Liver (tissue), 3 donors: ENCODE data around the gene CALML5.

Source experiments
- ATF3 ChIP-seq: IDR thresholded peaks from 2 replicates; pipeline ENCODE4 v1.6.1; 2016; ENCODE audit warnings: antibody characterized with exemption
- CTCF ChIP-seq: fragments of 150-350 bp; IDR thresholded peaks from 2 replicates; pipeline ENCODE4 v1.5.1; 2017; ENCODE audit warnings: improper control_type of control experiment, low read depth, low read length; ENCODE audit not compliant: missing input control
- FOXA1 ChIP-seq: IDR thresholded peaks from 2 replicates; pipeline ENCODE4 v1.6.1; 2016; ENCODE audit warnings: antibody characterized with exemption
- FOXA2 ChIP-seq: IDR thresholded peaks from 2 replicates; pipeline ENCODE4 v1.6.1; 2016; ENCODE audit warnings: antibody characterized with exemption
- GABPA ChIP-seq, 2 donors: IDR thresholded peaks in 1 of 2; conservative IDR thresholded peaks in 1 of 2; 2 replicates each; pipeline ENCODE4 v1.6.1; 2016; ENCODE audit warnings: antibody characterized with exemption in 2 of 2, mild to moderate bottlenecking in 1 of 2, moderate library complexity in 1 of 2
- HNF4G ChIP-seq: IDR thresholded peaks from 2 replicates; pipeline ENCODE4 v1.6.1; 2016; ENCODE audit warnings: antibody characterized with exemption
- MAX ChIP-seq: IDR thresholded peaks from 2 replicates; pipeline ENCODE4 v1.6.1; 2016; ENCODE audit warnings: antibody characterized with exemption
- RAD21 ChIP-seq, 2 donors: IDR thresholded peaks; 2 replicates each; pipeline ENCODE4 v1.6.1; 2016; ENCODE audit warnings: antibody characterized with exemption in 2 of 2, mild to moderate bottlenecking in 2 of 2
- REST ChIP-seq: IDR thresholded peaks from 2 replicates; pipeline ENCODE4 v1.6.1; 2016; ENCODE audit warnings: antibody characterized with exemption, mild to moderate bottlenecking
- RXRA ChIP-seq, 2 donors: IDR thresholded peaks; 2 replicates each; pipeline ENCODE4 v1.6.1; 2017 to 2018; ENCODE audit warnings: antibody characterized with exemption in 2 of 2, mild to moderate bottlenecking in 1 of 2
- SP1 ChIP-seq: IDR thresholded peaks from 2 replicates; pipeline ENCODE4 v1.6.1; 2018; ENCODE audit warnings: antibody characterized with exemption, mild to moderate bottlenecking
- TAF1 ChIP-seq: conservative IDR thresholded peaks from 2 replicates; pipeline ENCODE4 v1.6.1; 2016; ENCODE audit warnings: antibody characterized with exemption, mild to moderate bottlenecking
- YY1 ChIP-seq: IDR thresholded peaks from 2 replicates; pipeline ENCODE4 v1.6.1; 2016; ENCODE audit warnings: antibody characterized with exemption, mild to moderate bottlenecking
- ZBTB33 ChIP-seq: IDR thresholded peaks from 2 replicates; pipeline ENCODE4 v1.6.1; 2016; ENCODE audit warnings: antibody characterized with exemption
- donor health status: healthy.
- donor health status: healthy.

- TF ChIP-seq FOXA1 (no peak), CTCF (no peak), ZBTB33 (no peak), GABPA (IDR thresholded peaks at IDR 0.05 in 1 of 2, conservative IDR thresholded peaks at IDR 0.05 in 1 of 2) (no peak), YY1 (no peak), HNF4G (no peak), ATF3 (no peak), TAF1 (no peak), MAX (no peak), RXRA (IDR thresholded peaks at IDR 0.05) (no peak), REST (no peak), FOXA2 (no peak), RAD21 (IDR thresholded peaks at IDR 0.05) (no peak), SP1 (no peak)
These were observed 5.0 kb upstream of the CALML5 start for GRCh38 chr10:5504146-5505072.
